Subcutaneous abdominal adipose tissue (tissue), 5 donors: ENCODE data around the gene LYPD6B.

Experiments
- H3K27ac ChIP-seq: one replicate; pipeline ENCODE4 v1.7.0; 2013; ENCODE audit warnings: low read depth, mild to moderate bottlenecking, inconsistent platforms, low read length, moderate library complexity
- H3K27me3 ChIP-seq, 5 donors: one replicate each; pipeline ENCODE4 v1.7.0; 2013; ENCODE audit warnings: low read length in 5 of 5, inconsistent platforms in 1 of 5; ENCODE audit not compliant: control insufficient read depth in 5 of 5, insufficient read depth in 4 of 5
- H3K36me3 ChIP-seq, 5 donors: one replicate each; pipeline ENCODE4 v1.7.0; 2013; ENCODE audit warnings: low read length in 5 of 5; ENCODE audit not compliant: control insufficient read depth in 5 of 5, insufficient read depth in 5 of 5
- H3K4me1 ChIP-seq, 5 donors: one replicate each; pipeline ENCODE4 v1.7.0; 2013; ENCODE audit warnings: low read length in 5 of 5, mild to moderate bottlenecking in 3 of 5, moderate library complexity in 1 of 5; ENCODE audit not compliant: control insufficient read depth in 5 of 5, insufficient read depth in 5 of 5
- H3K4me3 ChIP-seq, 5 donors: one replicate each; pipeline ENCODE4 v1.7.0; 2013; ENCODE audit warnings: low read length in 5 of 5, low read depth in 1 of 5
- H3K9ac ChIP-seq, 5 donors: one replicate each; pipeline ENCODE4 v1.7.0; 2013; ENCODE audit warnings: low read length in 5 of 5, mild to moderate bottlenecking in 4 of 5, moderate library complexity in 3 of 5
- H3K9me3 ChIP-seq, 5 donors: one replicate each; pipeline ENCODE4 v1.7.0; 2013; ENCODE audit warnings: low read length in 5 of 5; ENCODE audit not compliant: control insufficient read depth in 5 of 5
- donor health status: healthy.
- donor health status: healthy.
- donor health status: healthy.
- donor health status: healthy.
- donor health status: healthy.

LYPD6B gene

GRCh38 chr2:149129433-149129832 lies 90.9 kb downstream of the LYPD6B start:
- no peak overlapping the region for H3K4me3 ChIP-seq
- H3K27me3 ChIP-seq: no peaks in the 10 kb centered on the region
- H3K9ac ChIP-seq: no peak overlapping the region
- no peaks in the 10 kb centered on the region for H3K36me3 ChIP-seq
- no peak overlapping the region for H3K27ac ChIP-seq
- H3K9me3 ChIP-seq: no peaks in the 10 kb centered on the region
- H3K4me1 ChIP-seq: peaks cover 0 to 9% (median 6%) of the 10 kb centered on the region in 5 donors

- H3K36me3 ChIP-seq: no peaks in the 10 kb centered on the region
- no peaks in the 10 kb centered on the region for H3K27me3 ChIP-seq
- no peak overlapping the region for H3K27ac ChIP-seq
- no peak overlapping the region for H3K9ac ChIP-seq
- no peak overlapping the region for H3K4me3 ChIP-seq
- peaks cover 0 to 17% (median 6%) of the 10 kb centered on the region in 5 donors for H3K4me1 ChIP-seq
- no peaks in the 10 kb centered on the region for H3K9me3 ChIP-seq
Measured at GRCh38 chr2:149132339-149132738, 93.8 kb downstream of the LYPD6B start.

GRCh38 chr2:149132901-149133300 lies 94.4 kb downstream of the LYPD6B start:
- Histone ChIP-seq H3K27ac (no peak overlapping the region), H3K36me3 (no peaks in the 10 kb centered on the region), H3K27me3 (no peaks in the 10 kb centered on the region), H3K9ac (no peak overlapping the region), H3K9me3 (no peaks in the 10 kb centered on the region), H3K4me3 (no peak overlapping the region), H3K4me1 (peaks cover 0 to 17% (median 6%) of the 10 kb centered on the region in 5 donors)

GRCh38 chr2:149134335-149134923 lies 95.9 kb downstream of the LYPD6B start:
- Histone ChIP-seq H3K27ac (no peak overlapping the region), H3K36me3 (no peaks in the 10 kb centered on the region), H3K4me3 (no peak overlapping the region), H3K9me3 (no peaks in the 10 kb centered on the region), H3K27me3 (no peaks in the 10 kb centered on the region), H3K9ac (no peak overlapping the region), H3K4me1 (peaks cover 0 to 17% (median 6%) of the 10 kb centered on the region in 5 donors)

- Histone ChIP-seq H3K9me3 (no peaks in the 10 kb centered on the region), H3K9ac (no peak overlapping the region), H3K4me3 (no peak overlapping the region), H3K4me1 (peaks cover 0 to 17% (median 6%) of the 10 kb centered on the region in 5 donors), H3K27me3 (no peaks in the 10 kb centered on the region), H3K27ac (no peak overlapping the region), H3K36me3 (no peaks in the 10 kb centered on the region)
Measured at GRCh38 chr2:149136111-149136510, 97.6 kb downstream of the LYPD6B start.

DNA sequence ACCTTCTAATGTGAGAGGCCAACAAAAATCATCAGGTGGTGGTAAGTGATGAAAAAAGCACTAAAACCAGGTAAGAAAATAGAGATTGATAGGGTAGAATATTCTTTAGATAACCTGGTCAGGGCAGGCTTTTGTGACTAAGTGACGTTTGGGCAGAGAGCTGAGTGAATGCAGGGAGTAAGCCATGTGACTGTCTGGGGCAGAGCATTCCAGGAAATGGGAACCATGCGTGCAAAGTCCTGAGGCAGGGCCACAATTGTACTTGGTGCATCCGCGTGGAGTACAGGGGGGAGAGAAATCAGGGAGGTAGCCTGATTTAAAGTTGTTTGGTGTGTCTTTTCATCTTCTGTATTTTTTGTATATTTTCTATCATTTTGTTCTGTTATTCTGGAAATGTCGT lies 102.5 kb downstream of the LYPD6B start:
- H3K9ac ChIP-seq: no peak overlapping the region
- peaks cover 0 to 4% (median 0%) of the 10 kb centered on the region in 5 donors for H3K4me1 ChIP-seq
- H3K27me3 ChIP-seq: peaks cover 0 to 6% (median 0%) of the 10 kb centered on the region in 5 donors
- H3K9me3 ChIP-seq: no peaks in the 10 kb centered on the region
- no peaks in the 10 kb centered on the region for H3K36me3 ChIP-seq
- H3K27ac ChIP-seq: no peak overlapping the region
- H3K4me3 ChIP-seq: no peak overlapping the region

DNA sequence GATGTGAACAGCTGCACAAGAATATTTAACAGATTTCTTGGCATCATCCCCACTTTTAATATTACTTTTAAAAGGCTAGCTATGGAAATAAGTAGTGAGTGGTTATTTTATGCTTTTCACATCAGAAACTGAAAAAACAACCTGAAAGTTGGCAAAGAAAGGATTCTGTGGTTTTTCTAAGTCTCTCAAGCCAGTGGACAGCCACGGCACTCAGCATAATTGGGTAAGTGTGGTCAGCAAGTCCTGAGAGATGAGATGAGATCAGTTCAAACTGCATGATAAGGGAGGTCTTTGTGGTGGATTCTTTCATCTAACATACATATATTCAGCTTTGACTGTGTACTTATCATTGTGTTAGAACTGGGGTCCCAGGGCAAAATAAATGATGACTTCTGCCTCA lies 105.2 kb downstream of the LYPD6B start:
- no peaks in the 10 kb centered on the region for H3K4me1 ChIP-seq
- no peak overlapping the region for H3K9ac ChIP-seq
- H3K4me3 ChIP-seq: no peak overlapping the region
- H3K36me3 ChIP-seq: no peaks in the 10 kb centered on the region
- H3K27me3 ChIP-seq: peaks cover 0 to 6% (median 0%) of the 10 kb centered on the region in 5 donors
- H3K27ac ChIP-seq: no peak overlapping the region
- H3K9me3 ChIP-seq: no peaks in the 10 kb centered on the region

GRCh38 chr2:149145314-149146295 lies 107.1 kb downstream of the LYPD6B start:
- Histone ChIP-seq H3K36me3 (no peaks in the 10 kb centered on the region), H3K9me3 (peaks cover 0 to 2% (median 0%) of the 10 kb centered on the region in 5 donors), H3K4me3 (no peak overlapping the region), H3K27me3 (peaks cover 0 to 6% (median 0%) of the 10 kb centered on the region in 5 donors), H3K9ac (no peak overlapping the region), H3K27ac (no peak overlapping the region), H3K4me1 (no peaks in the 10 kb centered on the region)

- H3K4me1 ChIP-seq: no peaks in the 10 kb centered on the region
- no peaks in the 10 kb centered on the region for H3K36me3 ChIP-seq
- peaks cover 0 to 2% (median 0%) of the 10 kb centered on the region in 5 donors for H3K9me3 ChIP-seq
- H3K27me3 ChIP-seq: peaks cover 0 to 6% (median 0%) of the 10 kb centered on the region in 5 donors
- no peak overlapping the region for H3K9ac ChIP-seq
- H3K4me3 ChIP-seq: no peak overlapping the region
- H3K27ac ChIP-seq: no peak overlapping the region
Measured at GRCh38 chr2:149146876-149147275, 108.4 kb downstream of the LYPD6B start.
